Measurements from ENCODE around the gene SHISAL2A.

DNA sequence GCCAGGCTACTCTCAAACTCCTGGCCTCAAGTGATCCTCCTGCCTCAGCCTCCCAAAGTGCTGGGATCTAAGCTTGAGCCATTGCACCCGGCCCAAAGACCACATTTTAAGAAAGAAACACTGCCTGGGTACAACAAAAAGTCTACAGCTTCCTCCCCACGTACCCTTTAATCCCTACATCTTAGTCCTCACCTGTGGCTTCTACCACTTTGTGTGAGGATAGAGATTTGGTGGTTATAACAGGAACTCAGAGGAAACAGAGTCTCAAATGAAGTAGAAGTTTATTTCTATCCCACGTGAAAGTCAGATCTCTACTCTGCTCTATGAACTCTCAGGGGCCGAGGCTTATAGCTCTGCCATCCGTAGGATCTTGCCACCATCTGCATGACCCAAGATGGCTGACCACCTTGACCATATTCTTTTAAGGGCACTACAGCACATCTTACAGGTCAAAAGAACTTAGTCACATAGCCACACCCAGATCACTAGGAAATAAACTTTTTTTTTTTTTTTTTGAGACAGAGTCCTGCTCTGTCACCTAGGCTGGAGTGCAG lies 17.4 kb upstream of the SHISAL2A start:
- TF ChIP-seq CTCF (IDR thresholded peaks at IDR 0.05; ENCODE audit: borderline replicate concordance, extremely low read depth, low read length, poor library complexity, severe bottlenecking) (no peak), EZH2 (IDR thresholded peaks at IDR 0.05; ENCODE audit: borderline replicate concordance, low read depth, low read length, severe bottlenecking) (no peak)
